GM18517 (cell line): ENCODE measurements around the gene SARM1.
A peak's percentile ranks its signal among the peaks of the same experiment; 100 is the strongest.
"Not testable (repeated sequence)": the region's sequence is repeated elsewhere in the genome, so short reads cannot be mapped to it uniquely, and the experiment has no call there.

Experiments
- ATAC-seq: cut with Tn5 transposase; IDR thresholded peaks from one replicate; pipeline ENCODE4 v1.9.1; 2021; ENCODE audit warnings: mild to moderate bottlenecking, moderate library complexity; ENCODE audit not compliant: unreplicated experiment

Gene SARM1

GRCh38 chr17:28371245-28372202 is at the start of gene SARM1:
SARM1 (plus strand) TSS chr17:28371694; CDS start chr17:28372033, 339 bp downstream.
- peak; percentile 54 for ATAC-seq

DNA sequence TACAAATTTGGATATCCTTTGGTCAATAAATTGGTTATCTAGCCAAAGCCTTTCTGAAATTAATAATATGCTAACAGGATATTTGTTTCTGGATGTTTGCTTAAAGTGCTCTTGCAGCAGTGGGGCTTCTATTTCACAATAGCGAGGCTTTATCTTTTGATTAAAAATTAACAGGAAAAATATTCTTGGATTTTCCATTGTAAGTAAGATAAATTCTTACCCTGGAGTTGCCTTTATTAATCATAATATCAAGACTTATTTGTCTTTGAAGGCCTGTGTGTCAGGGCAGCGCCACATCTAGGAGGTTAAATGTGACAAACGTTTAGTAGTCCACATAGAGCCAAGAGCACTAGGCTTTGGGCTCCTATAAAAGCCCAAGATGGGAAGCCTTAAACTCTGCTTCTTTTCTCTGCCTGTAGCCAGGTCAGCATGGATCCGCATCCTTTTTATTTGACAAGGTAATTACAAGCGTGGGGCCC is 47.2 kb upstream of the SARM1 start:
- ATAC-seq, result no peak

DNA sequence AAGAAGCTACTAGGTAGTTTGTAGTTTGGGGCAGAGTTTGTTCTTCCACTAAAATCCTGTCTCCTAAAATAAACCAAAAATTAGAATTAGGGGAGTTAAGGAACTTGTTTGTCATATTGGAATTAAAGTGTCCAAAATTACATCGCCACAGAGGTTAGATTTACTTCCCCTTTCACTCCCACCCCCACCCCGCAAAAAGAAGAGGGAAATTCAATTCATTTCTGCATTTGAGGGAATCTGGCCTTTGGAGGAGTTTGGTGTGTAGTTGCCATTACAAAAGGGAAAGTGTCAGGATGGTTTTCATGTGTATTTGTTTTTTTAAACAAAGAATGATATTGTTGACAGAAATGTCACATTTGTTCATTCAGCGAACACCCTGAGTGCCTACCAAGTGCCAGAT is 46.7 kb upstream of the SARM1 start:
- no peak for ATAC-seq

DNA sequence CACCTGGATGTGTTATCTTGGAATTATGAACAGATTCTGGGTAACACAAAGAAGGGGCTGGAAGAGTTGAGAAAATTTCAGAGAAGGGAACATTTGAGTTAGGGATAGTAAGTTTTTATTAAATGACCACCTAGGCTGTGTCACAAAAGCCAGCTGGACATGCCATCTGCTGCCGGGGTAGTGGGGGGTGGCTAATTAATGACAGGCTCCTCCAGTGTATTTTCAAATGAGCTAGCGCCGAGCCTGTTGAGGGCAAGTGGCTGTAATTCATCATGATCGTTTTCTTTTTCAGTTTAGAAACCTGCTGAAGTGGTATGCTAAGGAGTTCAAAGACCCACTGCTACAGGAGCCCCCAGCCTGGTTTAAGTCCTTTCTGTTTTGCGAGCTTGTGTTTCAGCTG is 46.3 kb upstream of the SARM1 start:
- no peak for ATAC-seq

GRCh38 chr17:28326114-28326513 is 45.4 kb upstream of the SARM1 start:
- no peak for ATAC-seq

DNA sequence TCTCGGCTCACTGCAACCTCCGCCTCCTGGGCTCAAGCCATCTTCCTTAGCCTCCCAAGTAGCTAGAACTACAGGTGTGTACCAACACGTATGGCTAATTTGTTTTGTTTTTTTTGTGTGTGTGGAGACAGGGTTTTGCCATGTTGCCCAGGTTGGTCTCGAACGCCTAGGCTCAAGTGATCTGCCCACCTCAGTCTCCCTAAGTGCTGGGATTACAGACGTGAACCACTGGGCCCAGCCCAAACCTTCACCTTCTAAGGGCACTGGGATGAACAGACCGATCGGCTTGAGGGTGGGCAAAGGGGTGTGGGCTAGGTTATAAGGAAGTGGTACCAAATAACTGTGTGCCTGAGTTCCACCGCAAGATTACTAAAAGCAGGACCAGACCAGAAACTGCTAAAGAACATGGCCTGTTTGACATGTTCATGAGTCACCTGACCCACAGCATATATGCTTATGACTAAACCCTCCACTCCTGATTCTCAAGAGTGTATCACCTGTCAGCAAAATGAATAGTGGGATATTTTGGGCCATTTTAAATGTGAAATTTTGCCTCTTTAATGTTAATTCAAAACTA is 44.4 kb upstream of the SARM1 start:
- ATAC-seq, result no peak

DNA sequence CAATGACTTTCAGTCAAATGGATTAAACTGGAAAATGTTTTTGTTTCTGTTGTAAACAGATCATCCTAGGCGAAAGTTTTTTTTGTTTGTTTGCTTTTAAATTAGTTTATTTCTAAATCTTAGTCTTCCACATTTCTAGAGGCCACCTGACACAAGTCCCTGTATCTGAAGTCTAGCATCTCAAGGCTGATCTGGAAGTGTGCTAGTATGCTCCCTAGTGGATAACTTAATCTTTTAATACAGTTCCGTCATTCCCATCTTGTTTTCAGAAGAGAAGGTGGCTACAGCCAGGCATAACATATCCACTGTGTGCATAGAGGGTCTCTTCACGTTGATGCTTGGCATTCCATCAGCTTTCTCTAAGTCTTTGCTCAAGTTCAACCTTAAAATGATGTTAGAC is 43.8 kb upstream of the SARM1 start:
- no peak for ATAC-seq

DNA sequence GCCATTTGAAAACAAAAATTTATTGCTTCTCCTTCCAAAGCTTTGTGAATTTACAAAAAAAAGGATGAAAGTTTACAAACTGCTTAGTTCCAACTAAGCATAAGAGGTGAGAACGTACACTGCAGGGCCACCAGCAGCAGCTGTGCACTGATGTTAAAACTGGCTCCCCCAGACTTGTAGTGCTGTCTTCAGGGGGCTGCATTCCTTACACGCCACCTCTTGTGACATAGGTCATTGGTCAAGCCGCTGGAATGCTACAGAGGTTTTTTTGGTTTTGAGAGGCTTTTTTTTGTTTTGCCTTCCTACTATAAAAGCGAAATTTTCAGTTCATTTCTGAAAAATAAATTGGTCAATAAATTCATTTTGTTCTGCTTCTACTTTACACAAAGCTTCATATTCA is 43.2 kb upstream of the SARM1 start:
- no peak for ATAC-seq

DNA sequence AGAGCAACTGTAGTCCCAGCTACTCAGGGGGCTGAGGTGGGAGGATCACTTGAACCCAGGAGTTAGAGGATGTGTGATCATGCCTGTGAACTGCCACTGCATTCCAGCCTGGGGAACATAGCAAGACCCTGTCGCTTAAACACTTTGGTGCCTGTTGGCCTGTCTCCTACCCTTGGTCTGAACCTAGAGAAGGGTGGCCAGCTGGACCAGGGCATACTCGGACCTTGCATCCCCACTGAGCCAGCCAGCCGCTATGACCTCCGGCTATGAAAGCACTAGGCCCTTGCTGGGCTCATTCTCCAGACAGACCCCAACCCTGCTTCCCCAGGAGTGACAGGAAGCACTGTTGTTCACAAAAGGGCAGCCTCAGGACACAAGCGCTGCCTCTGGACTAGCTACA is 40.8 kb upstream of the SARM1 start:
- ATAC-seq, result no peak

DNA sequence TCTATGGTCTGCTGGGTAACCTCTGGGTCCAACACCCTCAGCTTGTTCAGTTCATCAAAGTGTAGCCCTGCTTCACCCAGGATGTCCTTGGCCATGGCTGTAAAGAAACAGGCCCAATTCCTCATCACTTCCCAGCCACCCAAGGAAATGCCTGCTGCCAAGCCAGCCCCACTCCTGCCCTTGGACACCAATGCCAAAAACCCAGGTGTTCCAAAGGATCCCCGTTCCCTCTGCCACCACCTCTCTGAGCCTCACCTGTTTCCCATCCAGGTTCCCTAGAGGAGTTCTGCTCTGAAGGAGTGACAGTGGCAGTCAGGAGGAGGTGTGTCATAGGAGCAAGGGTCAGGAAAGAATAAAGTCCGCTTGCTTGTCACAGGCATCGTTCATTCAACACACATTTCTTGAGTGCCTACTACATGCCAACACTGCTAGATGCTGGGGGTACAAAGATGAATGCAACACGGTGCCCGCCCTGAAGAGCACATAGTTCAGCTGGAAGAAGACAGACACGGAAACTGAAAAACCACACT is 39.5 kb upstream of the SARM1 start:
- ATAC-seq, result no peak

DNA sequence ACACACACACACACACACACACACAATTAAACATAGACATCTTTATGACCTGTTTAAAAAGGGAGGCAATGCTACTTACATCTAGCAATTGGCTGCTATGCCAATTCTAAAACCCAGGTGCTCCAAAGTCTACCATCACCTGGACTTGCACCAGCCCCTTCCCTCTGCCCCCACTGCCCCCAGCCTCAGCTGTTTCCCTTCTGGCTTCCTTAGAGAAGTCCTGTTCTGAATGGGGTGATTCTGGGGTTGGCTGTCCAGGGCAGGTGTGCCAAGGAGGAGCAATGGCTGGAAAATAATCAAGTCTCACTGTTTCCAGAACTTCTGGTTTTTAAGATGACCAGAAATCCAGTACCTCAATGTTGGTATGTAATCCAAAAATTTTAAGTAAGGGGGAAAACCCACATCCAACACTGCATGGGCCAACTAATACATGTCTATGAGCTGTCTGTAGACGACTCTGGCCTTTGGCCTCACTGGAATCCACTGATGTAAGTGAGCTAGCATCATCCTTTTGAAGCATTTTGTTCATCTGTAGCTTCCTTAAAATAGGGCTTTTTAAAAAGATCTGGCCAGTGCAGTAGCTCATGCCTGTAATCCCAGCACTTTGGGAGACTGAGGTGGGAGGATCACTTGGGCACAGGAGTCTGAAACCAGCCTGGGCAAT is 38.3 kb upstream of the SARM1 start:
- ATAC-seq, result no peak

GRCh38 chr17:28334171-28334570 is 37.3 kb upstream of the SARM1 start:
- no peak for ATAC-seq

GRCh38 chr17:28334666-28335200 is 36.8 kb upstream of the SARM1 start:
- ATAC-seq, result no peak

DNA sequence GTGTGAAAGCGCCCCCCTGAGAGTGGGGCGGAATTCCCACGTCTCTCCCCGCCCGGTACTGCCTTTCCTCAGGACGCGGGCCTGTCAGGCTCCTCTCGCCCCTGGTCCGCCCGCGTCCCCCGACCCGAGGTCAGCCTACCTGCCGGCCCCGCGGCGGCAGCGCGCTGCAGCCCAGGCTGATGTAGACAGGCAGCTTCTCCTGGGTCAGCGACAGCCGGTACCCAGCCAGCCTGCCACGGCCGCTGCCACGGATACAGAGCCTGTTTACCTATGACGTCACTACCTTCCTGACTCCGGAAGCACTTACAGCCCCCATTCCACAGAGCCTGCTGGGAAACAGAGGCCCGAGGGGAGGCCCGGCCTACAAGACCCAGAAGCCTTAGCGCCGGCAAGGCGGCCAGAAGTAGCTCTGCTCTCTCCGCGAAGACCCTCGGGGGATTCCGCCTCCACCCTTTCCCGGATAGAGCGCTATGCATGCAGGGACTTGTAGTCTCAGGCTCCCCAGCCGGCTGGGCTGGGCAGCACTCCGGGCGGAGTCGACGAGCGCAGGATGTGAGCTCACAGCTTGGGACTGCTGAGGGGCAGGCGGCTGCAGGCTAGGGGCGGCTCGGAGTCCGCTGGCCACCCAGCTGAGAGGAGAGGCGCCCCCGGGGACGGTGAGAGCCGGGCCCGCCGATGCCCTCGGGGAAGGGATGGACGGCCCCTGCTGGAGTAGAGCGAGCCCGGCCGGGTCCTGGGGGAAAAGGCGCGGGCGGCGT is 36.1 kb upstream of the SARM1 start, which contains the start of the genes IFT20 and TNFAIP1:
TSS of gene IFT20 (minus strand) at position 272 of the 758 bp plus-strand sequence. CDS start 3,487 bp downstream, outside the sequence.
TSS of gene TNFAIP1 (plus strand) at position 561 of the 758 bp plus-strand sequence. CDS start 3,761 bp downstream, outside the sequence.
- peak; percentile 95 for ATAC-seq

DNA sequence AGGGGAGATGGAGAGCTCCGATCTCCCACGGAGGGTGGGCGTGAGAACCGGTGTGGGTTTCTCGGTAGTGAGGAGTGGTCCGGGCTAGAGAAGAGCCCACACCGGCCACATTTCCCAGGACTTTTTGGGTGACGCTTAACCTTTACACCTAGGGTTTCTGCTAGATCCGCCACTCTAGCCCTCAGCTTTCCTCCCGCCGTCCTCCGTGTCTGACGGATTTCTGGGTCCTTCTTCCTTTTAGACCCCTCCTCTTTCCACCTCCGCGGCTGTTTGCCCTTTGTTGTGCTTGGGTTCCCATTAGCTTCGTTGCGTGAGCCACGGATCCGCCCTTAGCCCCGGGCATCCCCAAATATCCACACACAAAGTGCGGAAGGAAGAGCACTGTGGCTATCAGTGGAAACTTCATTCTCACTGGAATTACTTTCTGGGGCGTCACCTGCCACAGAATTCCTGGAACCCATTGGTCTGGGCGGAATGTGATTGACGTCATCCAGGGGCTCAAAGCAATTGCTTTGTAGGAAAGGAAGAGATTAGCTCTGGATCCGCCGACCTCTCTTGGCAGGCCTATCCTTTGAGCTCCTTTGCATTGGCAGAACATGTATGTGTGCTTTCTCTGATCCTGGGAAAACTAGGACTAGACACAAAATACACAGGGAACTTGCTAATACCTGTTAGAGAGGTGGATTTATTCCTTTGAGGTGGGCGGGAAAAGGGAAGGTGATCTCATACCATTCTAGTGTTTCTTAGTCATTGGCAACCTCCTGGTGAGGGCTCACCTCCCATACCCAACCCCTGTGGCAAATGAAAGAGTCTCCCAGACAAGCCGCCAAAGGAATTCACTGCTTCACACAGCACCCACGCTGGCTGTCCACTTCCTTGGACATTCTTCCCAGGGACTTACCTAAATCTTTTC is 35.3 kb upstream of the SARM1 start:
- ATAC-seq, result no peak

GRCh38 chr17:28338056-28338768 is 33.3 kb upstream of the SARM1 start:
- ATAC-seq, result no peak

GRCh38 chr17:28338769-28339212 is 32.7 kb upstream of the SARM1 start:
- not testable (repeated sequence) for ATAC-seq

GRCh38 chr17:28339431-28339830 is 32.1 kb upstream of the SARM1 start:
- ATAC-seq, result no peak
